ENCODE data around the gene NRCAM.
"Not testable (repeated sequence)": the region's sequence is repeated elsewhere in the genome, so short reads cannot be mapped to it uniquely, and the experiment has no call there.

NRCAM gene

GRCh38 chr7:108403597-108404217 is 52.5 kb downstream of the NRCAM start:
- Histone ChIP-seq H3K27ac (ENCODE audit: poor library complexity, severe bottlenecking) (no peak overlapping the region), H3K27me3 (ENCODE audit: insufficient read depth, poor library complexity, severe bottlenecking) (no peaks in the 10 kb centered on the region), H3K36me3 (ENCODE audit: low read depth) (no peaks in the 10 kb centered on the region), H3K4me1 (ENCODE audit: insufficient read depth, poor library complexity, severe bottlenecking) (no peaks in the 10 kb centered on the region), H3K4me3 (ENCODE audit: severe bottlenecking) (no peak overlapping the region), H3K9me3 (ENCODE audit: severe bottlenecking) (no peaks in the 10 kb centered on the region)
- no peak for DNase-seq (ENCODE audit: low spot score)
- TF ChIP-seq CTCF (IDR thresholded peaks at IDR 0.05; ENCODE audit: poor library complexity, severe bottlenecking), result no peak
- ATAC-seq (ENCODE audit: low read depth), result no peak

- Histone ChIP-seq H3K9me3 (ENCODE audit: severe bottlenecking) (no peaks in the 10 kb centered on the region), H3K27me3 (ENCODE audit: insufficient read depth, poor library complexity, severe bottlenecking) (no peaks in the 10 kb centered on the region), H3K4me3 (ENCODE audit: severe bottlenecking) (no peak overlapping the region), H3K4me1 (ENCODE audit: insufficient read depth, poor library complexity, severe bottlenecking) (no peaks in the 10 kb centered on the region), H3K36me3 (ENCODE audit: low read depth) (no peaks in the 10 kb centered on the region), H3K27ac (ENCODE audit: poor library complexity, severe bottlenecking) (no peak overlapping the region)
- ATAC-seq (ENCODE audit: low read depth) (no peak), DNase-seq (ENCODE audit: low spot score) (no peak)
- no peak for TF ChIP-seq CTCF (IDR thresholded peaks at IDR 0.05; ENCODE audit: poor library complexity, severe bottlenecking)
These were observed 53.4 kb downstream of the NRCAM start for GRCh38 chr7:108402865-108403264.

- ATAC-seq (ENCODE audit: low read depth) (no peak), DNase-seq (ENCODE audit: low spot score) (no peak)
- Histone ChIP-seq H3K4me1 (ENCODE audit: insufficient read depth, poor library complexity, severe bottlenecking) (no peaks in the 10 kb centered on the region), H3K36me3 (ENCODE audit: low read depth) (no peaks in the 10 kb centered on the region), H3K4me3 (ENCODE audit: severe bottlenecking) (no peak overlapping the region), H3K27ac (ENCODE audit: poor library complexity, severe bottlenecking) (no peak overlapping the region), H3K9me3 (ENCODE audit: severe bottlenecking) (no peaks in the 10 kb centered on the region), H3K27me3 (ENCODE audit: insufficient read depth, poor library complexity, severe bottlenecking) (no peaks in the 10 kb centered on the region)
- no peak for TF ChIP-seq CTCF (IDR thresholded peaks at IDR 0.05; ENCODE audit: poor library complexity, severe bottlenecking)
These were observed 60.2 kb downstream of the NRCAM start for GRCh38 chr7:108396080-108396479.

- no peak for DNase-seq (ENCODE audit: low spot score)
- no peak for ATAC-seq (ENCODE audit: low read depth)
These were observed 60.8 kb downstream of the NRCAM start for GRCh38 chr7:108395426-108395825.

GRCh38 chr7:108393097-108393496 is 63.1 kb downstream of the NRCAM start:
- not testable (repeated sequence) for H3K27ac ChIP-seq (ENCODE audit: poor library complexity, severe bottlenecking); H3K27me3 ChIP-seq (ENCODE audit: insufficient read depth, poor library complexity, severe bottlenecking); DNase-seq (ENCODE audit: low spot score); H3K4me1 ChIP-seq (ENCODE audit: insufficient read depth, poor library complexity, severe bottlenecking); H3K9me3 ChIP-seq (ENCODE audit: severe bottlenecking); H3K4me3 ChIP-seq (ENCODE audit: severe bottlenecking); ATAC-seq (ENCODE audit: low read depth); H3K36me3 ChIP-seq (ENCODE audit: low read depth)

More at GRCh38 chr7:108395426-108395825, 60.8 kb downstream of the NRCAM start:
- Histone ChIP-seq H3K4me1 (ENCODE audit: insufficient read depth, poor library complexity, severe bottlenecking) (no peaks in the 10 kb centered on the region), H3K27ac (ENCODE audit: poor library complexity, severe bottlenecking) (no peak overlapping the region), H3K27me3 (ENCODE audit: insufficient read depth, poor library complexity, severe bottlenecking) (no peaks in the 10 kb centered on the region), H3K4me3 (ENCODE audit: severe bottlenecking) (no peak overlapping the region), H3K9me3 (ENCODE audit: severe bottlenecking) (no peaks in the 10 kb centered on the region), H3K36me3 (ENCODE audit: low read depth) (no peaks in the 10 kb centered on the region)
- TF ChIP-seq CTCF (IDR thresholded peaks at IDR 0.05; ENCODE audit: poor library complexity, severe bottlenecking), result no peak

- not testable (repeated sequence) for H3K27me3 ChIP-seq (ENCODE audit: insufficient read depth, poor library complexity, severe bottlenecking); H3K4me3 ChIP-seq (ENCODE audit: severe bottlenecking); ATAC-seq (ENCODE audit: low read depth); H3K36me3 ChIP-seq (ENCODE audit: low read depth); DNase-seq (ENCODE audit: low spot score); H3K4me1 ChIP-seq (ENCODE audit: insufficient read depth, poor library complexity, severe bottlenecking); H3K9me3 ChIP-seq (ENCODE audit: severe bottlenecking); H3K27ac ChIP-seq (ENCODE audit: poor library complexity, severe bottlenecking)
These were observed 68.5 kb downstream of the NRCAM start for GRCh38 chr7:108387686-108388085.

All from RWPE2 (cell line).